NCI-H526 treated with DMSO at 0.1 percent for 48 hours (cell line): ENCODE results near the gene SHE.

ENCODE experiments used
- DNase-seq: peaks from one replicate; lab custom pipeline; 2025; lab: John Stamatoyannopoulos, UW

The SHE gene

DNA sequence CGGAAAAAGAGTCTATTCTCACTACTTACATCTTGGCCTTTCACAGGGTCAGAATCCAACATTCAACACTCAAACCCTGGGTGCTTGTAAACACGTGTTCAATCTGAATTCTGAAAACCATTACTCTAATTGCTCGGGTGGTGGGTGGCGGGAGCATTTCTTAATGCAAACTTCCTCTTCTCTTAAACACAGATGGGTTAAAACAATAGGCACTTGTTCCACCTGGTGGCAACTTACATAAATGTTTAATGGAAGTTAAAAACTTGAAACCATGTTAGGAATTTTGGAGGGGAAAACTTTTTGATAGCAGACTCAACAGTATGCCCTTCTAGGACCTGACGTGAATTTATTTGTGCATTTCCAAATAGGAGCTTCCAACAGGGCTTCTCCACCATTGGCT is 23.6 kb downstream of the SHE start:
- DNase-seq = no peak

DNA sequence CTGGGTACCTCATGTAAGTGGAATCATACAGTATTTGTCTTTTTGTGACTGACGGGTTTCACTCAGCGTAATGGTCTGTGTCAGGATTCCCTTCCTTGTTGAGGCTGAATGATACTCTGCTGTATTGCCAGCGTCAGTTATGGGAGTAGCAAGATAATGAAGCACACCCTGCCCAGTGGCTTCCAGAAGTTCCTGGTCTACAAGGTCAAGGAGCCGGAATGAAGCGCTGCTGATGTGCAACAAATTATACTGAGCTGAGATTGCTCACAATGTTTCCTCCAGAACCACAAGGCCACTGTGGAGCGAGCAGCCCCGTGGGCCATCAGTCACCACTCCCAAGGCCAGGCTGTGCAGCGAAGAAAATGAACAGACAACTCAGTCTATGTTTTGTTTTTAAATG is 24.2 kb downstream of the SHE start:
- DNase-seq = no peak

DNA sequence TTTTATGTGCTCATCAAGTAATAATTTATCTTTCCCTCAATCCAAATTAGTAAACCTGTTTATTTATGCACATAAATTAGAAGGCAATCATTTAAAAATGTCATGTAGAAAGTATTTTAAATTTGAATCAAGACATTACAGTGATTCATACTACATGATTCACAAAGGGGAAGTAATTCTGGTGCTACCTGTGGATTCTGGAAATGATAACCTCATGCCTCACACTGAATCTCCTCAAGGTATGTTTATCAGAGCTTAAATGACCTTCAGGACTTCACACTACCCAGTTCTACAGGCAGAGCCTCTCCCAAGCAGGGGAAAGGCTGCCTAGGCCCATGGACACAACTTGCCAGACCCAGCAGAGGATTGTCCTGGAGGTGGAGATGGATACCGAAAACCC is 25.4 kb downstream of the SHE start:
- DNase-seq = no peak

DNA sequence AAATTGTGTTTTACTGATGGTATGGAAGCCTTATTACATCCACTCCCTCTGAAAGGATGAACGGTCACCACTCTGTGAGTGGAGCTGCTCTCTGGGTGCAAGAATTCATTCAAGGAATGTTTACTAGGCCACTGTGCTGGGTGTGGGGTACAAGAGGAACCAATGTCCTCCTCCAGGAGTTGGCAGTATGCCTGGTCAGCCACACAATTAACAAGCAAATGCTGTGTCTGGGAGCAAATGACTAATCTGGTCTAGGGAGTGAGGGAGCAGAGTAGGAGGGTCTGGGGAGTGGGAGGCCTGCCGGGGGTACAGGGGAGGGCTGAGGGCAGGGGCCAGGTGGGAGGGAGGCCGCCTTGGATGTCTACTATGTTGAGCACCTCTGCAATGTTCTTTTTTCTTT is 27.4 kb downstream of the SHE start:
- DNase-seq = no peak

DNA sequence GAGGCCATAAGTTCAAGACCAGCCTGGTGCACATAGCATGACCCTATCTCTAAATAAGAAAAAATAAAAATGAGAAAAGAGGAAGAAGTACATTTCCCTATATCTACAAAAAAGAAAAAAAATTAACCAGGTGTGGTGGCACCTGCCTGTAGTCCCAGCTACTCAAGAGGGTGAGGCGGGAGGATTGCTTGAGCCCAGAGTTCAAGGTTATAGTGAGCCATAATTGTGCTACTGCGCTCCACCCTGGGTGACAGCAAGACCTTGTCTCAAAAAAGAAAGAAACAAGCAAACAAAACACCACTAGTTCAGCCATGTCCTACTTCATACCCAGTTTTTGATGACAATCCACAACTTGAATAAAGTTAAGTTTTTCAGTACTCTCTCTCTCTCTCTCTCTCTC is 30.9 kb downstream of the SHE start:
- DNase-seq = no peak

DNA sequence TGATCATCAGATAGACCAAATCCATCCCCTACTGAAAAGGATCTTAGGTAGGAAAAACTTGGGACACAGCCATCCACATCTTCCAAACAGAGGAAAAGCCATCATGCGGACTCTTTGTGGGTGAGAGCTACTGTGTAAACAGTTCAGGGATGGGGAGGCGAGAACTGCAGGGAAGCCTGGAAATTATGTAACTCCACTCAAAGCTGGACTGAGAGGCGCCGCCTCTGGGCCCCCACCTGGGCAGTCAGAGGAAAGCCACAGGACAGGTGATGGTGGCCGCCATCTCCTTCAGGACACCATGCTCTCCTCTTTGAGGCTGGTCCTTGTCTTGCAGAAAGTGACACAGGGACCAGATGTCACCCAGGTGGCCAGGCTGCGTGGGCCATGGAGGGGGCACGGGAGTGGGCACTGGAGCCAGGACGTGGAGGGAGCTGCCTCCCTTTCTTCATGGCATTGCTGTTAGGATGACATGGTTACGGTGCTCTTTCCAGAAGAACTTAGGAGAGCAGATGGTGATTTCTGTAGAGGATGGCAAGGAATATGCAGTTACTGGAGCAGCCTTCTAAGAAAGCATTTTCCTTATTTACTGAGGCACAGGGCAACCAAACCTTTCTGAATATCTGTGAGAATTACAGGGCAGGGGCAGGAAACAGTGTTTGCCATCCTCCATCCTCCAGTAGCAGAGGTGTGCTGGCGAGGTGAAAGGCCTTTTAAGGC is 32.2 kb downstream of the SHE start:
- no peak for DNase-seq

DNA sequence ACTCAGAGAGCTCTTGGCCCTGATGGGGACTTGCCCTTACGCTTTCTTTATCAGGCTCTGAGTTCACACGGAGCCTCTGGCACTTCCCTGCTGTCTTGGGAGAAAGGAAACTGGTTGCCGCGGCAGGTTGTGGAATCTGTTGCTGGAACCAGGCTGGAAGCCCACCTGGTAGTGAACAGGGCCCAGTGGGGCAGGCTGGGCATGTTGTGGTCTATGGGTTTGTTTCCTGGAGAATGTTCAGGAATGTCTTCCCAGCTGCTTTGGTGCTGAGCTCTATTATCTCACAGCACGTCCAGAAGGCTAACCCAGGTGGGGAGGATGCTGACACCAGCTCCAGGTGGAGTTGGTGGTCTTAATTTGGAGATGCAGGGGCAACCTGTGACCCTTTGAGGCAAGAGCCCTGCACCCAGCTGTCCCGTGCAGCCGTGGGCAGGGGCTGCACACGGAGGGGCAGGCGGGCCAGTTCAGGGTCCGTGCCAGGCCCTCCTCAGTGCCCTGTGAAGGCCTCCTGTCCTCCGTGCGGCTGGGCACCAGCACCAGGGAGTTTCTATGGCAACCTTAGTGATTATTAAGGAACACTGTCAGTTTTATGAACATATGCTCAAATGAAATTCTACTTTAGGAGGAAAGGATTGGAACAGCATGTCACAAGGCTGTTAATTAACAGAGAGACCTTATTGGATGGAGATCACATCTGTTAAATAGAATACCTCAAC is 33.5 kb downstream of the SHE start:
- no peak for DNase-seq

DNA sequence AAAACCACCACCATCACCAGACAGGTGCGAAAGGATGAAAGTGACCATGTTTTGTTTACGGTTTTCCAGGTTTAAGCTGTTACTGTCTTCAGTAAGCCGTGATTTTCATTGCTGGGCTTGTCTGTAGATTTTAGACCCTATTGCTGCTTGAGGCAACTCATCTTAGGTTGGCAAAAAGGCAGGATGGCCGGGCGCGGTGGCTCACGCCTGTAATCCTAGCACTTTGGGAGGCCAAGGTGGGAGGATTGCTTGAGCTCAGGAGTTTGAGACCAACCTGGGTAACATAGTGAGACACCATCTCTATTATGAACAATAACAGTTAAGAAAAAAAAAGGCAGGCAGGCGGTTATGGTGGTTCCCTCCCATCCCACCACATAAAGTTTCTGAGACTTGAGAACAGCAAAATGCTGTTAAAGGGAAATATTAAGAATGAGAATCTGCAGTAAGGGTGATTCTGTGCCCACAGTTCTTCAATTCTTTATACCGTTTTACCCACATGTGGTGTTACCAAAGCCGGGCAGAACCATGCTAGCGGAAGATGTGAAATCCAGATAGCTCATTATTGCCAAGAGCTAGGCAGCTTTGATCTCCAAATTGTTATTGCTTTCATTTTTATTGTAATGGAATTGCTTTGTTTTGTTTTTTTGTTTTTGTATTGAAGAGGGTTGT is 34.6 kb downstream of the SHE start:
- no peak for DNase-seq

DNA sequence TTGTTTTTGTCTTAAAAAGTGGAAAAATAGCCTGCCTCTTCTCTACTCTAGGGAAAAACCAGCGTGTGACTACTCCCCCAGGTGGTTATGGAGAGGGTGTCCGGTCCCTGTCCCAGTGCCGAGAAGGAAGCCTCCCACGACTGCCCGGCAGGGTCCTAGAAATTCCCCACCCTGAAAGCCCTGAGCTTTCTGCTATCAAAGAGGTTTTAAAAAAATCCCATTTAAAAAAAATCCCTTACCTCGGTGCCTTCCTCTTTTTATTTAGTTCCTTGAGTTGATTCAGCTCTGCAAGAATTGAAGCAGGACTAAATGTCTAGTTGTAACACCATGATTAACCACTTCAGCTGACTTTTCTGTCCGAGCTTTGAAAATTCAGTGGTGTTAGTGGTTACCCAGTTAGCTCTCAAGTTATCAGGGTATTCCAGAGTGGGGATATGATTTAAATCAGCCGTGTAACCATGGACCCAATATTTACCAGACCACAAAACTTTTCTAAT is 35.2 kb downstream of the SHE start:
- DNase-seq = no peak

DNA sequence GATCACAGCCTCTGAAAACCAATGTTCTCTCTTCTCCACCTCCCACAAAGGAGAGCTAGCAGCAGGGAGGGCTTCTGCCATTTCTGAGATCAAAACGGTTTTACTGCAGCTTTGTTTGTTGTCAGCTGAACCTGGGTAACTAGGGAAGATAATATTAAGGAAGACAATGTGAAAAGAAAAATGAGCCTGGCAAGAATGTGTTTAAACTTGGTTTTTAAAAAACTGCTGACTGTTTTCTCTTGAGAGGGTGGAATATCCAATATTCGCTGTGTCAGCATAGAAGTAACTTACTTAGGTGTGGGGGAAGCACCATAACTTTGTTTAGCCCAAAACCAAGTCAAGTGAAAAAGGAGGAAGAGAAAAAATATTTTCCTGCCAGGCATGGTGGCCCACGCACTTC is 36.0 kb downstream of the SHE start:
- no peak for DNase-seq

DNA sequence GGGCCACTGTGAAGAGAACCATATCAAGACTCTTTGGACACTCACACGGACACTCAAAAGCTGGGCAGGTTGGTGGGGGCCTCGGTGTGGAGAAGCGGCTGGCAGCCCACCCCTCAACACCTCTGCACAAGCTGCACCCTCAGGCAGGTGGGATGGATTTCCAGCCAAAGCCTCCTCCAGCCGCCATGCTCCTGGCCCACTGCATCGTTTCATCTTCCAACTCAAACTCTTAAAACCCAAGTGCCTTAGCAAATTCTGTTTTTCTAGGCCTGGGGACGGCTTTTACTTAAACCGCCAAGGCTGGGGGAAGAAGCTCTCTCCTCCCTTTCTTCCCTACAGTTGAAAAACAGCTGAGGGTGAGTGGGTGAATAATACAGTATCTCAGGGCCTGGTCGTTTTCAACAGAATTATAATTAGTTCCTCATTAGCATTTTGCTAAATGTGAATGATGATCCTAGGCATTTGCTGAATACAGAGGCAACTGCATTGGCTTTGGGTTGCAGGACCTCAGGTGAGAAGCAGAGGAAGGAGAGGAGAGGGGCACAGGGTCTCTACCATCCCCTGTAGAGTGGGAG is 36.5 kb downstream of the SHE start:
- no peak for DNase-seq

DNA sequence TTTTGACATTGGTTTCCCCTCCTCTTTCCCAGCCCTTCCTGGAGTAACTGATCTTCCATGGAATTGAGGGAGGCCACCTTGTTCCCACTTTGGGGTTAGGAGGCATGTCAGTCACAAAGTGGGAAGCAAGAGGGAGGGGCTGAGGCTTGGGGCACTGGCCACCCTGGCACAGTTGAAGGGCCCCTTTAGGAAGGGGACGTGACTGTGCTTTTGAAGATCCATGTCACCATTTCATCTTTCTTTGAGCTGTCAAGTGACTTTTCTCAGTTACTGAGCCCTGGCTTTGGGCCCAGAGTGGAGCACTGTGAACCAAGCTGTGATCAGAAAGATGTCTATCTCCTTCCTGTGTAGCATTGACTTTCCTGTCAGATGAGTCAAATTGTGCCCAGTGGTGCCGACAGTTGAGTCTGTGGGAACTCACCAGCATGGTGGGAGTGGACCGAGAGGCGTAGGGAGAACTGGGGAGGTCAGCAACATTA is 38.7 kb downstream of the SHE start:
- DNase-seq = no peak

DNA sequence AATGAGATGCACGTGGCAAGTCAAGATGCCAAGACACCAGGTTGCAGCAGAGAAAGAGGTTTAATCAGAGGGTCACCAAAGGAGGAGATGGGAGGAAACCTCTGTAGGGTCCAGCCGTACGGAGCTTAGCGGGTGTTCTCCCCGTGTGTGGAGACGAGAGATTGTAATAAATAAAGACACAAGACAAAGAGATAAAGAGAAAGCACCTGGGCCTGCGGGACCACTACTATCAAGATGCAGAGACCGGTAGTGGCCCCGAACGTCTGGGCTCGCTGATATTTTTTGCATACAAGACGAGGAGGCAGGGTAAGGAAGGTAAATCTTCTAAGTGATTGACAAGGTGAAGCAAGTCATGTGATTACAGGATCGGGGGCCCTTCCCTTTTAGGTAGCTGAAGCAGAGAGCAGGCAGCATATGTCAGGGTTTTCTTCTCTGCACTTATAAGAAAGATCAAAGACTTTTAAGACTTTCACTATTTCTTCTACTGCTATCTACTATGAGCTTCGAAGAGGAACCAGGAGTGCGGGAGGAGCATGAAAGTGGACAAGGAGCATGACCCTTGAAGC is 41.4 kb downstream of the SHE start:
- DNase-seq = no peak

DNA sequence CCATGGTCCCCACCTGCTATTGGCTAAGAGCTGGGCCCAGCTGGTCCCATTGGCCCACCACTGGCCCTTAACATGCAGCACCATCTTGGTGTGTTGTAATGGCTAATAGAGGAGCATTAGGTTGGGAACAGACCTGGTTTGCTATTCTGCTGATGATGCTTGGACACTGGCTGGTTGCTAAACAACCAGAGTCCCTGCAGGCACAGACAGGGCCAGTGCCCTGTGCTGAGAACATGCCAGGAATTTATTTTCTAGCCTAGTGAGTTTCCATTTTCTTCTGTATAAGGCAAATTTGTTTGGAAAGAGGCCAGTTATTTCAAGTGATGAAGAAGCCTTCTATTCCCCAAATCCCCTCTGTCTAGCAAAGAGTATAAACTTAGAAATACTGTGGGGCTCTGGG is 43.1 kb downstream of the SHE start:
- no peak for DNase-seq

DNA sequence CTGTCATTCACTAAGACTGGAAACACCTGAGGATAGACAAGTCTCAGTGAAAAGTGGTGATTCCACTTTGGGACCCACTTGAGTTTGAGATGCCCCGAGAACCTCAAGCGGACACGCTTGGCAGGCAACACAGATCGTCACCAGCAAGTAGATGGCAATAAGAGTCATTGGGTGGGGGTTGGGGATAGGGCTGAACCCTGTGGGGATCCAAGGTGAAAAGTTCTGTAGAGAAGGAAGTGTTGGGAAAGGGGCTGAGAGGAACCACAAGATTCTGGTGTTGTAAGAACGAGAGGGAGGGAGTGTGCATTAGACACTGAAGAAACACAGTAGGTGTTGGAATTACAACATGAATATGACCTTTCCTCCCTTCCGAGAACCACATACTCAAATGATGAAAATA is 45.6 kb downstream of the SHE start:
- DNase-seq = no peak

DNA sequence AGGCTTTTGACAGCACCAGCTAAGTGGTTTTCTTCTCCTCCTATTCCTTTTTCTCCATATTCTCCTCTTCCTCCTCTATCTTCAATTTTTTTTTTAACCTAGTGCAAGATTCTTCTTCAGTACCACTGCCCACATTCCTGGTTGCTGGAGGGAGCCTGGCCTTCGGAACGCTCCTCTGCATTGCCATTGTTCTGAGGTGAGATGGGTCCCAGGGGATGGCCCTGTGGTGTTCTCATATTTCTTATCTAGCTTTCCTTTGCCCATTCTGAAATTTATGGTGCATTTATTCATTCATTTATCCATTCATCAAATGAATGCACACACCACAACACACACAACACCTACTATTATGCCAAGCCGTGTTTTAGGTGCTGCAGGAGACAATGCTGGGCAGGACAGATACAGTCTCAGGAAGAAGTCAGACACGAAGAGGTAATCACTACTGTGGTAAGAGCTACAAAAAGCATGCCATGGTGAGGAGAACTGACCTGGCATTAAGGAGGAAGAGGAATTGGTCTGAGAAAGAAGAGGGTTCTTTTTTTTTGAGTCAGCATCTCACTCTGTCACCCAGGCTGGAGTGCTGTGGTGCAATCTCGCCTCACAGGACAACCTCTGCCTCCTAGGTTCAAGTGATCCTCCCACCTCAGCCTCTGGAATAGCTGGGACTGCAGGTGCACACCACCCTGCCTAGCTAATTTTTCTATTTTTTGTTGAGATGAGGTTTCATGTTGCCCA is 47.7 kb downstream of the SHE start:
- peak; percentile 97 for DNase-seq

DNA sequence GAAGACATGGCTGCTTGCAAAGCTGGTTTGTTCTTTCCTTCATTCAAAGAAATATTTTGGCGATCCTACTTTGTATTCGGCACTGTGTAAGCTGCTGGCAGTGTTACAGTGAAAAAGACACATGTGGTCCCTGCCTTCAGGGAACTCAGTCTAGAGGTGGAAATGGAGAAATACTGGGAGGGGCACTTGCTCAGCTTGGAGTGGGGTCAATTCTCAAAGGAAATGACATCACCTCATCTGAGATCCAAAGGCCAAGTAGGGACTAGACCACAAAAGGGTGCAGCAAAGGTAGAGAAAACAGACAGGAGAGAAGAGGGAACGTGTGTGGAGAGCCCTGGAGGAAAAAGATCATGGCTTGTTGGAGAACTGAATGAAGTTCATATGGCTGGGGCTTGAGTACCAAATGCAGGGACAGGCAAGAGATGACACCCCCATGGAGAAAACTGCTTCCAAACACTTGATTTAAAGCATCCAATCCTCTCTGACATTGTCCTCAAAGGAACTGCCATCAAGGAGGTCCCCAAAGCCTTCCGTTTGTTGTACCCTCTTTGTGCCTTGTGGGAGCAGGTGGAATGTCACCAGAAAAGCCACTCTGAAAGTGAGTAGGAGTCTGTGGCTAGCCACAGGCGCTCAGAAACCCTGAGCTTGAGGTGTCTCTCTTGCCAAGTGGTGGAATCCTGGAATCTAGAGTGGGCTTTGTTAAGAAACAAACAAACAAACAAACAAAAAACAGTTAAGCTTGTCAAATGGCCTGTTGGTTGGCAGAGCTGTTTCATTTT is 48.4 kb downstream of the SHE start:
- DNase-seq = no peak

DNA sequence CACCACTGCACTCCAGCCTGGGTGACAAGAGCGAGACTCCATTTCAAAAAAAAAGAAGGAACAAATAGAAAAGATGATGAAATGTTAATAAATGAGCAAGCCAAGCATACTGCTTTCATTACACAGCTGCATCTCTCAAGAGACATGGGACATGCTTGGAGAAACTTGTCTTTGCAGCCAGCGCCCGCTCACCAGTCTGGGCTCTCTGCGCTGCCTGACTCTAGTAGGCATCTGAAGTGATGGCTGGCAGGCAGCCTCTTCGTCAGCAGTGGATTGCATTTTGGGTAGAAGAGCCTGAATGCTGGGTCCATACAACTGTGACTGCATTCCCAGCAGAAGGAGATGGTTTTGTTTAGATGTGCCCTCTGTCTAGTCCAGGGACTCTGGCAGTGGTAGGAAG is 49.1 kb downstream of the SHE start:
- no peak for DNase-seq

DNA sequence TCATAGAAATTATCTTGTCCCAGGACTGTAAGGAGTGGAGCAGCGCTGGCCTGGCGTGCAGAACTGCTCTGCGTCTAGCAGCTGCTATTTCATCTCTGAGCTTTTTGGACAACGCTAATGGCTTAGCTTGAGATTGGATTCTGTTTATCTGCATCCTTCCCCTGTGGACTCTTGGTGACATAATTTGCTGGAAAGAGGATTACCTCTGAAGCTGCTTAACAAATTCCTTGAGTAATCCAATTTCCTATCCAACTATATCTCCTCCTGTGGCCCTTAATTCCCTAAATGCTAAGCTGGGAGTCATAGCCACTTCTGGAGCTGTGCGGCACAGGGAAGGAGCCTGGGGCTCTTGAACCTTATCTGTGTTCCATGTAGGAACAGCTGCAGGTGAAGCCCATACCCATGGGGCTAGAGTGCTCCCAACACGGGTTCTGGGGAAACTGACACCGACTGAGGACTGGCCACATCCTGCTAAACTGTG is 53.8 kb downstream of the SHE start:
- no peak for DNase-seq

DNA sequence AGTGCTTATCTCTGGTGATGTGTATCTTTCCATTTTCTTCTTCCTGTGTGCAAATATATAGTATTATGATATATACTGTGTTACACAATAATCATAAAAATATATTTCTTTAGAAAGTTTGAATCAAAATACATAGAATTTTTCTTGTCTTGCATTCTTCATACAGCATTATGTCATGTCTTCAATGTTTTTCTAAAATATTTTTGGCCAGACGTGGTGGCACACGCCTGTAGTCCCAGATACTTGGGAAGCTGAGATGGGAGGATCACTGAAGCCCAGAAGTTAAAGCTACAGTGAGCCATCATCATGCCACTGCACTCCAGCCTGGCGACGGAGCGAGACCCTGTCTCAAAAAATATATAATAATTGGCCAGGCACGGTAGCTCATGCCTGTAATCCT is 55.4 kb downstream of the SHE start:
- DNase-seq = no peak

DNA sequence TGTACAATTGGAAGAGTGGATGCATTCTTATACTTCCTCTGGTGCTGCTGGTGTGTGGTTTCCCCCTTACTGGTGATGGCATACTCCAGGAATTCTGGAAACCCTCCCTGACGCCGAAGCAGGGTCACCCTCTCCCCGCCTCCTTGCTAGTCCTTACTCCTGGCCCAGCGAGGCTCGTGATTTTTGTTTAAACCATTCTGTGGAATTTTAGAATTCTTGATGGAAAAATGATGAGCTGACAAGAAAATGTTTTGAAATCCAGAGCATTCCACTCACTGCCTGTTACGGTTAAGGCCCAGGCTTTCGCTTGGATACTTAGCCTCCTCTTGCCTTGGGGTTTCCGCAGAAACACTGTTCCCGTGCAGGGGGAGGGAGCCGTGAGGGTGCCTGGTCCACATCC is 55.9 kb downstream of the SHE start:
- DNase-seq = no peak
